AG08395 (cell line): ENCODE results near the gene TMPRSS2.

Experiments
- DNase-seq: peaks from one replicate; pipeline ENCODE4 v3.0.0; 2012; ENCODE audit warnings: mixed read lengths, low spot score

TMPRSS2 gene

DNA sequence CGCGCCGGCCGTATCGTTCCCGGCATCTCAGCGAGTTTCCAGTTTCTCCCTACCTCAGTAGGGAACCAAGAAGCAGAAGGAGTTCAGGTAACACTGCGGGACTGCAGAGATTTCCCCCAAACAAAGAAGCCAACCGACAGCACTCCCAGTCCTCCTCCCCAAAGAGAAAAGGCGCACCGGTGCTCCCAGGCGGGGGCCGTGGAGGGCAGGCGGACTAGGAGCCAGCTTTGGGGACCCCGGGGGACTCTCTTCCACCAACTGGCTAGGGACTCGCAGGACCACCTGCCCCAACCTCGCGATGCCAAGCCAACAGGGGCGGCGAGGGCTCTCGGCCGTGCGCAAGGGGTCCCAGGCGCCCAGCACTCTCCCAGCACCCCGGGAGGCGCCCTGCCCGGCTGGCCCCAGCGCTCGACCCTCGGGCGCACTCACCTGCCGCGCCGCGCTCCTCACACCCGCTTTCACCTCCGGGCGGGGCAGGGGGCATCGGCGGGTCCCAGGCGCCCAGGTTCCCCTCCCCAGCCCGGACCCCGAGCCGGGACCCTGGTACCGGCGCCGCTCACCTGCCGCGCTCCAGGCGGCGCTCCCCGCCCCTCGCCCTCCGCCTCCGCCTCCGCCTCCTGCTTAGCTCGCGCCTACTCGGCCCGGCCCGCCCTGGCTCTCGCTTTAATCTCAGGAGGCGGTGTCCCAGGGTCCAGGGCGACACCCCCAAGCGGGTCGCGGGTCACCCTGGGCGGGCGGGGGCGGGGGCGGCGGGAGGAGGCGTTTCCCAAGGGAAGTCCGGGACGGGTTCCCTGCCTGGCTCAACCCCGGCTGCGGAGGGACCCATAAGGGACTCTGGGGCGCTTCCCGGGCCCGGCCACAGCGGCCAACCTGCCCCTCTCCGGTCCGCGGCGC is at the start of gene TMPRSS2:
Gene TMPRSS2, minus strand, starts transcription at position 638 of the 894 bp plus-strand sequence. CDS start 10,025 bp downstream, outside the sequence.
- no peak for DNase-seq

DNA sequence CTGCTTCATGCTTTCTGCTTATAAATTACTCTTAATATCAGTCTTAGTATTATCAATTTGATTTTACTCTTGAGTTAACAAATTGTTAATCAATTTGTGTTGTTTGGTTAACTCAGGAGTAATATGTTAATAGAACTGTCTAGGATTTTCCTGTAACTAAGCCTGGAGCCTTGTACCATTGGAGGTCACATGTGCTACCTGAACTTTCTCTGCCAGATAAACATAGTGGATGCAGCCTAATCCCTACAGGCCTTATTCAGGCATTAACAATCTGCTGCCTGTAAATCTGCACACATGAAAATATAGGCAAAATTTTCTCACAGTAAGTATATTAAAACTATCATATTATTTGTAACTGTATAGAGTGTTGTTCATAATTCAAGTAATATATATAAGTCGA is 47.1 kb upstream of the TMPRSS2 start:
- DNase-seq: no peak

DNA sequence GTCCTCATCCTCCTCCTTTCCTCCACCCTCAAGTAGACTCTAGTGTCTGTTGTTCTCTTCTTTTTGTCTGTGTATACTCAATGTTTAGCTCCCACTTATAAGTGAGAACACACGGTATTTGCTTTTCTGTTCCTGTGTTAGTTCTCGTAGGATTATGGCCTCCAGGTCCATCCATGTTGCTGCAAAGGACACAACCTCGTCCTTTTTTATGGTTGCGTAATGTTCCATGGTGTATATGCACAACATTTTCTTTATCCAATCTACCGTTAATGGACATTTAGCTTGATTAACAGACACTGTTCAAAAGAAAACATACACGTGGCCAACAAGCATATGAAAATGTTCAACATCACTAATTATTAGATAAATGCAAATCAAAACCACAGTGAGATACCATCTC is 44.3 kb upstream of the TMPRSS2 start:
- no peak for DNase-seq

DNA sequence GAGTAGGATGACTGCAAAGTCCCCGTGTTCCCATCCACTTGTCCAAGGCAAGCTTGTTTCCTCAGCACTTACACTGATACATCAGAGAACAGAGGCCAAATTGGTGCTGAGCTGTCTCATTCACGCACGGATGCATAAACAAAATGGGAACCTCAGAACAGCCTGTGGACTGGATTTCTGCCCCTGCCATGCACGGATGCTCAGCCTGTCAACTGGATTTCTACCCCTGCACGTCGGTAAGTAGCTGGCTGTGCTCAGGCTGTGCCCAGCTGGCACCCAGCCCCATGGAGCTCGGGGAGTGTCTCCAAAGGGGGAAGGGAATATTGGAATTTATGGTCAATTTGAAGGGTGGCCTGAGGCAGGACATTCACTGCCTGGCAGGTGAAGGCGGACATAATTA is 40.8 kb upstream of the TMPRSS2 start:
- DNase-seq: no peak

DNA sequence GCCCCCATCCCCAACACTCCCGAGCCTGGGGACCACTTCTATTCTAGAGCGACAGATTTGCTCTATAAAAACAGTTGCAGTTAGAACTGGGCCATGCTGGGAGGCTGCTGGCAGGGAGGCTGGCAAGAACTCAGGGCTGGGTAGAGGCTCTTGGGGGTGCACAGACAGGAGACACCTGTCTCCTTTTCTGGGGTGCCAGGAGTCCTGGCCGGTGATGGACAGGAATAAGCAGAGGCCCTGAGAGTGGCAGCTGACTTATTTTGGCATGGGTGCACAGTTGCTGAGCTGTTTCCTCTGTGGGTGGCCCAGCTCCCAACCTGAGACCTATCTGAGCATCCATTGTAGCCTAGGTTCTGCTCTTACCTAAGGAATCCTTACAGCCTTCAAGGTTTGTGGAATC is 39.2 kb upstream of the TMPRSS2 start:
- no peak for DNase-seq

DNA sequence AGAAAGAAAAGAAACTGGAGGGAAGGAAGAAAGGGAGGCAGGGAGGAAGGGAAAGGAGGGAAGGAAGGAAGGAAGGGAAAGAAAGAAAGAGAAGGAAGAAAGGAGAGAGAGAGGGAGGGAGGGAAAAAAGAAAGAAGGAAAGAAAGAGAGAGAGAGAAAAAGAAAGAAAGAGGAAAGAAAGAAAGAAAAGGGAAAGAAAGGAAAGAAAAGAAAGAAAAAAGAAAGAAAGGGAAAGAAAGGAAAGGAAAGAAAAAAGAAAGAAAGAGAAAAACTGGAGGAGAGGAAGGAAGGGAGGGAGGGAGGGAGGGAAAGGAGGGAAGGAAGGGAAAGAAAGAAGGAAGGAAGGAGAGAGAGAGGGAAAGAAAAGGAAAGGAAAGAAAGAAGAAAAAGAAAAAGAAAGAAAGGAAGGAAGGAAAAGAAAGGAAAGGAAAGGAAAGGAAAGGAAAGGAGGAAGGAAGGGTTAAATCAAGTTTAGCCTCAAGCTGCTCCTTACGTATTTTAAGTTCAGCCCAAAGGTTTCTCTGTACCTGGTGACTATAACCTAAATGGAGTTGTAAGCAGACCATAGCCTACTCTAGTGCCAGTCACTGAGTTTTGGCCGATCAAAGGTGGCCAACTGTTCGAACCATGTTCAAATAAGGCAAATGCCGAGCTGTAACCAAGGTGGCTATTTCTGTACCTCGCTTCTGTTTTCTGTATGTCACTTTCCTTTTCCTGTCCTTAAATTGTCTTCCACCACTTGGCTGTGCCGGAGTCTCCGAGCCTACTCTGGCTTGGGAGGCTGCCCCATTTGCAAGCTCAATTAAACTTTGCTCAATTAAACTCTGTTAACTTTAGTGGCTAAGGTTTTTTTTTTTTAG is 37.8 kb upstream of the TMPRSS2 start:
- DNase-seq: no peak

DNA sequence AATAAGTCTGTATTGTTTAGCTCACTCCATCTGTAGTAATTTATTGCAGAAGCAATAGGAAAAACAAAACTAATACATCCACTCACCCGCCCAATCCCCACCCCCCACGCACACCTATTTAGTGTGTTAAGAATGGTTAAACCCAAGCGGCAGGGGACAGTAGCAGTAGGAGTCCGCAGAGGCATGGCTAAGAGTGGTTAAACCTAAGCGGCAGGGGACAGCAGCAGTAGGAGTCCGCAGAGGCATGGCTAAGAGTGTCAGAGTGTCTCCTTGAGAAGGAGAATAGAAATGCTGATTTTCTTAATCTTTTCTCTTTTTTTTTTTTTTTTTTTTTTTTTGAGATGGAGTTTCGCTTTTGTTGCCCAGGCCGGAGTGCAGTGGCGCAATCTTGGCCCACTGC is 34.8 kb upstream of the TMPRSS2 start:
- no peak for DNase-seq

DNA sequence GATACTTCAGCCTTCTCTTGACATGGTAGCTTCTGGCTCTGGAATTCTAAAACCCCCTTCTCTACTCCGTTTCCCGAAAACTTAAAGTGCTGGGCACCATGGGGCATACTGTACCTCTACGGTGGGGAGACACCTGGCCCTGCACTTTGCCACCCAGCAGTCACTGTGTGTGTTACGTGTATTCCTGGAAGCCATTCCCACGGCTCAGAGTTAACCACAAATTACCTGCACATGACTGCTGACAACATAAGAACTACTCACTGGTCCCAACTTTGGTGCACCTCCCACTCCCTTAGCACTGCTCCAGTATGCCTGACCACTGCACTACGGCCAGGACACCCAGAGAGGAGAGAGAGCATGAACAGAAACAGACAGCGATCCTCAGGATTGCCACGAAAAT is 29.4 kb upstream of the TMPRSS2 start:
- no peak for DNase-seq

DNA sequence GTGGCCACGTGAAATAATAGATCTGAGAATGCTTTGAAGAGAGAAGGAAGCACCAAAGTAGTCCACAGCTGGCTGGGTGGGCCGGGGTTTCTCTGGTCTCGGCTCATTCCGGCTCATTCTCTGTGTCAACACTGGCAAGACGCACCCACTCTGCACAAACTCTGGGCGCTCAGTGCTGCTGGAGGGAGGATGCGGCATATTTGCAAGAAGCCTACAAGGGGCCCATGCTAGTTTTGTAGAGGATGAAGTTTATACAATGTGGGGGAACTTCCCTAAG is 28.8 kb upstream of the TMPRSS2 start:
- DNase-seq: no peak

DNA sequence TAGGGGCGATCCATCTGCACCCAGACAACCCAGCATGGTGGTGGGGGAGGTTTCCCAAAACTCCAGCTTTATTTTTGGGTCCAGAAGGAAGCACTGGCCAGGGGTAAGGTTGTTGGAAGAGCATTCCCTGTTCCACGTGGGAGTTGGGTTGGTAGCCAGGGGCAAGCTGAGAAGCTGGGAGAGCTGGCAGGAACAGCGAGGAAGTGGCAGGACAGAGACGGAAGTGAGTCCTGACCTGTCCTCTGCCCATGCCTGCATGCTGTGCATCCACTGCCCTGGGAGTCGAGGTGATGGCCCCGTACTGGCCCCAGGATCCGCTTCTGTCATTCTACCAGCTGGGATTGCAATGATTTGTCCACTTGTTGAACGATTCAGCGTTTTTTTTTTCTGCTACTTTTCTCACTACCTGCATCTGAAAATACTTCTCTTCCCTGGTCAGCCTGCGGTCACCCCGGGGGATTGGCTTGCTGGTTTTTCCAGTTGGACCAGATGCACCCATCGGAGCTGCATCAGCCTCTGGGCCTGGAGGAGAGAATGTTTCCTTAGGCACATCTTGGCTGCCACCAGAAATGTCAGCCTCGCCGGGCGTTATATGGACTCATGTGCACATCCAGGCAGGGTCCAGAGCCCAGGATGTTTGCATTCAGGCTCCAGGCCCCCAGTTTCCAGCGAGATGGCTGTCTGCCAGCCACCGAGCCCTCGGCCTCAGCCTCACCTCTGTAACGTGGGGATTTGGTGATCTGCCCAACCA is 28.3 kb upstream of the TMPRSS2 start:
- DNase-seq: no peak

DNA sequence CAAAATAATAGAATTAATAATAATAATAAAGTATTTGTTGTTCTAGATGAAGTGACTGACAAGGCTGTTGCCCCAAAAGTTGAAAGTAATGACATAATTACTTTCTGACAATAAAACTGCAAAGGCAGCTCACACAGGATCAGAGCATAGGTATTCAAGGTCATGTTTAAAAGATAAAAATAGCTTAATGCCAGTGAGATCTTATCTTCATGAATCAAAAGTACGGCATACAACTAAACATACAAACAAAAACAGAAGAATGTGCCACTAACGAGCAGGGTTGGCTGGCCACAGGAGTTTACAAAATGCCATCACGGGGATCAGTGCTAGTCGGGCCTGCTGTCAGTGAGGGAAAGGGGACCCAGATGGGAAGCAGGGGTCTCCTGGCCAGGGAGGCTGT is 22.4 kb upstream of the TMPRSS2 start:
- no peak for DNase-seq

DNA sequence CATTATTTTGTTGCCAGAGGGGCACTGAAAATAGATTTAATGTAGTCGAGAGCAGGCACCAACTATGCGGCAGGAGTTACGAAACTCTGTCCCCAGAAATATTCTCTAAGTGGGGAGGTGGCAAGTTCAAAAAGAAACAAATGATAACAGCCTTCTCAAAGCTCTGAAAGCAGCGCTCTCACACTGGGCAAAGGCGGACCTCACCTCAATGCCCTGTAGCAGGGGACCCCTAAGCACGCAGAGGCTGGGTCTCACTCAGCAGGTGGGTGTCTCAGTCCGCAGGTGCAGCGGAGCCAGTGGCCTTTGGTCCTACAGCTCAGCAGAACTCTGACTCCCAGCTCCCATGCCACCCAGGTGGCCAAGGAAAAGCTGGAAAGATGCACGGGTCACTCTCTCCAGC is 21.8 kb upstream of the TMPRSS2 start:
- no peak for DNase-seq

DNA sequence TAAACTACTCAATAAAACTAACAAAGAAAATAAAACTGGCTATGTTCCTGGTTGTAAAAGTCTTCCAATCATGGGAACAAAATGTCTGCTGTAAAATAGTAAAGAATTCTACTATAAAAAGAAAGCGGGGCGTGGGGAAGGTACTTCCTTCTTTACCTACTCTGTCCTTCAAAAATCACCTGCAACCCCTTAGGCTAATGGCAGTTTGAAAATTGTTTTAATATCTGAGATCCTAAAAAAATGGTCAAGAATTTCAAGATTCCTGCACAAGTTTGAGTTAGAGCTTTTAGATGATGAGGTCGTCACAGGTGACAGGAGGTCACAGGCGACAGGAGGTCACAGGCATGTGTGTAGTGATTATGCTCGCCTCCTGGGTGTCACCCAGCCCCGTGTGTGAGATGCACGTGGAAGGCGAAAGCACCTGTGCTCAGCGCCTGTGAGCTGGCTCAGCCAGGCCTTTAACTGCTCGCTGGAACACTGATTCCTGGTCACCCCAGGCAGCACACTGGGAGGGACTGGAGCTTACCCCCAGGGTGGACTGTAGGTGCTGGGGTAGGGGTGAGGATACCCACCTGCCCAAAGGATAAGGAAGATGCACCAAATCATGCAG is 18.6 kb upstream of the TMPRSS2 start:
- no peak for DNase-seq

DNA sequence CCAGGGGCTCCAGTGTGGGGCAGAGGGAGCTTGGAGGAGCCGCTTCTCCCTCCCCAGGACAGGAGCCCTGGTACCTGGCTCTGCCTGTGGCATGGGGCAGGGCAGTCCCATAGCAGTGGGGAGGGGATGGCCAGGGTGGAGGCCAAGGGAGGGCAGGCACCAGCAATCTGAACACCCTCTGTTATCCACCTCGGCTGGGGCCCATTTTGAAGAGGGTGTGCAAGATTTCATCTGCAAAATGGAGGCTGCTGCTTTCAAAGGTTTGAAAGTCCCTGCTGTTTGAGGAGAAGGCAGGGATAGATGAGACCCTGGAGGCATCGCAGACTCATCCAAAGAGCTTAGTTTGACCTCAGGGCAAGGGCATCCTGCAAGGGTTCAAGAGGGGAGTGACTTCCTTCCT is 15.2 kb upstream of the TMPRSS2 start:
- no peak for DNase-seq

DNA sequence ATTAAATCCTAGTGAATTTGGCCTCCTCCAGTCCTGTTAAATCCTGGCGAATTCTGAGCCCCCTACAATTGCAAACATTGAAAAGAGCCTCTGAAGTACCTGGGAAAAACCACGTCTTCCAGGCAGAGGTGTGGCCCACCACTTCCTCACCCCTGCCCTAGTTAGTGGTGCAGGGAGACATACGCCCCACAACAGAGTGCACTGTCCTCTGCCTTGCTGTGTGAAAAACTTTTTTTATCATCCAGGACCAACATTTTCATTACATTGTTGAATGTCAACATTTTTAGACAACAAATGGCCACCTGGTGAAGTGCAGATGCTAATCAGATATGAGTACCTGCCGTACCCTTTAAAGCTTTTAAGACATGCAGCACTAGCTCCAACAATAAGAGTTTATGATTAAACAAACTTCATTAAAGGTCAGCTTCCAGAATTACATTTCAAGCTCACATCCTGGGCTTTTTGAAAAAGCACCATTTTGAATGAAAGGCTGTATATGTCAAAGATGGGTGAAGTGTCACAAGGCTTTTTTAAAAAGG is 13.6 kb upstream of the TMPRSS2 start:
- DNase-seq: no peak

DNA sequence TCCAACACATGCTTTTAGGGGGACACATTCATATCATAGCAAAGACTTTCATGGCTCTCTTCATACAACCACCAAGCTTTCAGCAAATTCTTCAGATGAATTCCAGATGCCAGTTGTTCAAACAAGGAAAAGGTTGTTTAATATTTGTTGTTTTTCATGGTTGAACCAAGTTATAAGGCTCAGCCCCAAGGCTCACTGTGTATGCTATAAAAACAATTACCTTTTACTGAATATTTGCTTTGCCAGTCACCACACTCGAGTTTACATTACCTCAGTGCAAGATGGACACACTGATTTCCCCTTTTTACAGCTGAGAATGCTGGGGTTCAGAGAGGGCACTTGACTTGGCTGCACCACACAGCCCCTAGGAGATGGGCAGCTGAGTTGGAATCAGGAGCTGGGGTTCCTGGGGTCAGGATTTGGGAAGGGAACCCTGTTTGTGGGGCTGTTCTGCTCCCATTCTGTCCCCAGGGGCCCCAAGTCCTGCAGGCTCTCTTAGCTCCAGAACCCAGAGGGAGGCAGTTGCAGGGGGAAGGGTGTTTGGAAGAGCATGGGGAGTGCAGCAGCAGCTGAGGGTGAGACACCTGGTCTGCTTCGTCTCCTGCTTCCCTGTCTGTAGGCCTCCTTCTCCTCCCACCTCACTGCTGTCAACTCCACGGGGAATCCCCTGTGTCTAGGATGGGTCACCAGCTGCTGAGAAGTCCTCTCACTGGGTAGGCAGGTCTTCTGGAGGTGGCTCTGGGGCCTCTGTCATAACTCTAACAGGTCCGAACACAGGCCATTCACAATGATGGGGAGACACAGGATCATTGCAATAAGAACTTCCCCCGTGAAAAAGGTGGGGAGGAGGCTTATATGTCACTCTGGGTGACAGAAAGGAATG is 12.8 kb upstream of the TMPRSS2 start:
- DNase-seq: no peak

DNA sequence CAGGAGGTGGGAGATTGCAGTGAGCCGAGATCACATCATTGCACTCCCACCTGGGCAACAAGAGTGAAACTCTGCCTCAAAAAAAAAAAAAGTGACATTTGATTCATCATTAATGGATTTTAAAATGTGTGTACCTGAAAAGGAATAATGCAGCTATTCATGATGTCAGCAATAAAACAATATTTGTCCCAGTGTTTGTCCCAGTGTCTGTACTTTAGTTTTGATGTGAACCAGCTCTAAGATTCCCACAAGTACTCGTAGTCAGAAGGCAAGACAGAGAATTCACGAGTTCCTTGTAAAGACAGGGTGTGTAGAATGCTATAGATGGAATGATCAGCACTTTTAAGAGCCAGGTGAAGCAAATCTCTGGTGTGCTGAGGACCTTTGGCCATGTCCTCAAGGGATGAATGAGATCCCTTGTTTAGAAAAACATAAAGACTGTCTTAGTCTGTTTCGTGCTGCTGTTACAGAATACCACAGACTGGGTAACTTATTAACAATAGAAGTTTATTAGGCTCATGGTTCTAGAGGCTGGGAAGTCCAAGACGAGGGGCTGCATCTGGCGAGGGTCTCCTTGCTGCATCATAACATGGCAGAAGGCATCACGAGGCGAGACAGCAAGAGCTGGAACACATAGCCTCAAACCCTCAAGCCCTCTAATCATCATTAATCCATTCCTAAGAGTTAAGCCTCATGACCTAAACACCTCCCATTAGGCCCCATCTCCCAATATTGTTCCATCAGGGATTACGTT is 12.0 kb upstream of the TMPRSS2 start:
- DNase-seq: no peak

DNA sequence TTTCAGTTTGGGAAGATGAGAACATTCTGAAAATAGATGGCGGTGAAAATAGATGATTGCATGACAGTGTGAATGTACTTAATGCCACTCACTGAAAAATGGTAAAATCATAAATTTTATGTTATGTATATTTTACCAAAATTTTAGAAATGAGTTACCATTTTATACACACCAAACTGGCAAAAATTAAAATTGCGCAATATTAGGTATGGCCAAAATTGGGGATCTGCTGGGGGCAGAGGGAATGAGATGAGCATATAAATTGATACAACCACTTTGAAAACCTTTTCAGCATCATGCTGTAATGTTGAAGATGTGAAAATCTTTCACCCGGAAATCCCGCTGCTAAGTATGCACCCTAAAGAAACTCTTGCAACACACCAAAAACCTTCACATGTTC is 10.8 kb upstream of the TMPRSS2 start:
- no peak for DNase-seq

DNA sequence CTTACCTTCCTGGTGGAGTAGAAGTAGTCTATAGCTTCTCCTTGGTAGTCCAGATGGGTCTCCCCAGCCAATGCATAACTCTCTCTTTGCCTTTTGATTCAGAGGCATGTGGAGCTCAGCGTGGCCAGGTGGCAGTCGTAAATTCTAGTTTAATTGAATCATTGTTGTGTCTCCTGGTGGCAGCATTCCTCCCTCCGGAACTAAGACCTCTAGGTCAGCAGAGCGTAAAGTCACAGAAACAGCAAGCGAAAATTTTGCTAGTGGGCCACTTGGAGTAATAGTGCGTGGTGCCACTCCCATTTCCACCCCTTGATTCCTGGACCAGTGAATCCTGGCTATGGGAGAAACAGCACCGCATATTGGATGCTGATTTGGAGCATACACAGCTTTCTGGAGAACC is 3.9 kb upstream of the TMPRSS2 start:
- no peak for DNase-seq

DNA sequence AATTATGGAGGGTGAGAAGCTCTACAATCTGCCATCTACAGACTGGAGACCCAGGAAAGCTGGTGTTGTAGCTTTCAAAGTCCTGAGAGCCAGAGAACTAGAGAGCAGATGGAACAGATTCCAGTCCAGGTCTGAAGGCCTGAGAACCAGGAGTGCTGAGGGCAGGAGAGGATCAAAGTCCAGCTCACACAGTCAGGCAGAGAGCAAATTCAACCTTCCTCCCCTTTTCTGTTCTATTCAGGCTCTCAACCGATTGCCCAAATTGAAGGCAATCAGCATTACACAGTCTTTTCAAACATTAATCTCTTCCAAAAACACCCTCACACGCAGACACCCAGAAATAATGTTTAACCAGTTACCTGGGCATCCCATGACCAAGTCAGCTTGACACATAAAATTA is 2.5 kb upstream of the TMPRSS2 start:
- DNase-seq: no peak
